Measurements from ENCODE around the gene HSP90B1. TPM values are rescaled to one million over a fixed set of nuclear protein-coding genes. Genes with fewer than 3 reads are reported as not detected.

The HSP90B1 gene
- total and polyA plus RNA-seq, 12 donors, result 203 to 1,021 (median 297) TPM

DNA sequence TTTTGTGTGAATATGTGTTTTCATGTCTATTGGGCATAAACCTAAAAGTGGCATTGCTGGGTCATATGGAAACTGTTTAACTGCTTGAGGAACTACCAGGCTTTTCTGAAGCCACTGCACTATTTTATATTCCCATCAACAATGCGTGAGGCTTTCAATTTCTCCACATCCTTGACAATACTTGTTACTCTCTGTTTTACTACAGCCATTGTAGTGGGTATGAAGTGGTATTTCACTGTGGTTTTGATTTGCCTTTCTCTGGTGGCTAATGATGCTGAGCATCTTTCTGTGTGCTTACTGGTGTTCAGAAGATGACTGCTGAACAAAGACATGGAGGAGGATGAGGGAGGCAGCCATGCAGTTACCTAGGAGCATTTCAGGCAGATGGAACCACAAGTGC is 22.3 kb downstream of the HSP90B1 start:
- ATAC-seq (no peak), DNase-seq (no peak)
- H3K27me3 ChIP-seq, result no peaks in the 10 kb centered on the region
- 37 to 40% methylated on average over 1 of the region's 1 CpG for WGBS, 2 donors
- H3K4me1 ChIP-seq, result peaks cover 3 to 26% (median 20%) of the 10 kb centered on the region in 9 donors
- H3K27ac ChIP-seq, result no peak overlapping the region
- intact Hi-C loops (cut with DNase I), result loop anchor here in 3 of 10 donors (10.0 kb wide), 2 partner anchors 142 to 152 kb away; no protein-coding TSS in a partner anchor
- no peak overlapping the region for H3K4me3 ChIP-seq
- H3K36me3 ChIP-seq, result peaks cover 0 to 79% (median 62%) of the 10 kb centered on the region in 9 donors
- TF ChIP-seq, protein P1, sequence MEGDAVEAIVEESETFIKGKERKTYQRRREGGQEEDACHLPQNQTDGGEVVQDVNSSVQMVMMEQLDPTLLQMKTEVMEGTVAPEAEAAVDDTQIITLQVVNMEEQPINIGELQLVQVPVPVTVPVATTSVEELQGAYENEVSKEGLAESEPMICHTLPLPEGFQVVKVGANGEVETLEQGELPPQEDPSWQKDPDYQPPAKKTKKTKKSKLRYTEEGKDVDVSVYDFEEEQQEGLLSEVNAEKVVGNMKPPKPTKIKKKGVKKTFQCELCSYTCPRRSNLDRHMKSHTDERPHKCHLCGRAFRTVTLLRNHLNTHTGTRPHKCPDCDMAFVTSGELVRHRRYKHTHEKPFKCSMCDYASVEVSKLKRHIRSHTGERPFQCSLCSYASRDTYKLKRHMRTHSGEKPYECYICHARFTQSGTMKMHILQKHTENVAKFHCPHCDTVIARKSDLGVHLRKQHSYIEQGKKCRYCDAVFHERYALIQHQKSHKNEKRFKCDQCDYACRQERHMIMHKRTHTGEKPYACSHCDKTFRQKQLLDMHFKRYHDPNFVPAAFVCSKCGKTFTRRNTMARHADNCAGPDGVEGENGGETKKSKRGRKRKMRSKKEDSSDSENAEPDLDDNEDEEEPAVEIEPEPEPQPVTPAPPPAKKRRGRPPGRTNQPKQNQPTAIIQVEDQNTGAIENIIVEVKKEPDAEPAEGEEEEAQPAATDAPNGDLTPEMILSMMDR (IDR thresholded peaks at IDR 0.05), result no peak
- no peaks in the 10 kb centered on the region for H3K9me3 ChIP-seq

DNA sequence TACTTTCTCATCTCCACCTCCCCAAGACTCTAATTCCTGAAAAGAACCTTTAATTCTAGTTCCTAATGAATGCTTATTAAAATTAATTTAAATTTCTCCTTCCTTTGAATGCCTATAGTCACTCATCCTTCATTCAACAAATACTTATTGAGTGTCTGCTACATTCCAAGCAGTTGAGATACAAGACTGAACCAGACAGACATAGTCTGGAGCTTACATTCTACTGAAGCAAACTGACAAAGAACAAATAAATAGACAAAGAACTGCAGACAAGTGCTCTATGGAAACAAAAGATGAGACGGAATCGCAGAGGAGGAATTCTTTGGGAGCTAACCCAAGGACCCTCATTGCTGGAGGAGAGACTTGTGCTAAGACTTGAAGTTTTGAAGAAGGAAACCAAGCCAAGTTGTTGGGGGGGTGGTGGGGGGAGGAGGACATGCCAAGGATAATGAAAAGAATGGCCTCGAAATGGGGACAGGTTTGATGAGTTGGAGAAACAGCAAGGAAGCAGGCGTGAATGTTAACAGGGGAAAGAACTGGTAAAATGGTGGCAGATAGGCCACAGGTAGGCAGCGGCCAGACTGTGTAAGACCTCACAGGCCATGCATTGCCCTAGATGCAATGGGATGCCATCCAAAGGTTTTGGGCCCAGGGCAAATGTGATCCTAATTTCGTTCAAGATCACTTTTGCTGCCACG is 25.8 kb downstream of the HSP90B1 start:
- no peak for DNase-seq
- ATAC-seq, result peak in 4 of 8 donors; percentile 2 to 42 (median 7)
- TF ChIP-seq, protein P1 (IDR thresholded peaks at IDR 0.05), result no peak
- H3K9me3 ChIP-seq, result no peaks in the 10 kb centered on the region
- peak overlapping the region; percentile 68 to 97 (median 88) for H3K4me3 ChIP-seq
- peaks cover 3 to 36% (median 21%) of the 10 kb centered on the region in 9 donors for H3K4me1 ChIP-seq
- no peaks in the 10 kb centered on the region for H3K27me3 ChIP-seq
- peaks cover 0 to 44% (median 28%) of the 10 kb centered on the region in 9 donors for H3K36me3 ChIP-seq
- intact Hi-C loops (cut with DNase I), result loop anchor here in 5 of 10 donors (1.0 to 10.0 kb wide), 6 partner anchors 13 to 149 kb away; partner anchors contain the start of genes HSP90B1 (in 2 of the 5) and HCFC2 (in 1 of the 5)
- WGBS, 2 donors, result 19 to 23% methylated on average over 7 of the region's 7 CpGs
- H3K27ac ChIP-seq, result peak overlapping the region; percentile 86 to 97 (median 95)

DNA sequence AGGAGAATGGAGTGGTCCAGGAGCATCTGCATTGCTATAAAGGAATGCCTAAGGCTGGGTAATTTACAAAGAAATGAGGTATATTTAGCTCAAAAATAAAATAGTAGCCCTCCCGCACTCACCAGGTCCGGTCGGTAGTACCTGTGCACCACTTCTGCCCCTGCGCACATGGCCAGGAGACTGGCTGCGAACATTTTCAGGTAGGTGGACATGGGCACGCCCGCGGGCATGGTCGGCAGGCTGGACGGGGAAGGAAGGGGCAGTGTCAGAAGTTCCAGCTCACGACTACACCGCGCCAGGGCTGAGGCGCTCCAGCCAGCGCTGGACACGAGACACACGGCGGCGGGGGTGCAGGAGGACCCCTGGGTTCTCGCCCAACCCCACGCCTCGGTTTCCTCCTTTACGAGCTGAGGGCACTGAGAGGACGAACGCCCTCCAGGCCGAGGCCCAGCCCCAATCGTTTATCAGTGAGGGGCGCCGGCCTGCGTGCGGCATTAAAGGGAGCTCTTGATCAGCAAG is 26.4 kb downstream of the HSP90B1 start:
- peaks cover 0 to 38% (median 22%) of the 10 kb centered on the region in 9 donors for H3K36me3 ChIP-seq
- H3K9me3 ChIP-seq, result no peaks in the 10 kb centered on the region
- TF ChIP-seq, protein P1 (IDR thresholded peaks at IDR 0.05), result no peak
- no peaks in the 10 kb centered on the region for H3K27me3 ChIP-seq
- H3K4me1 ChIP-seq, result peaks cover 3 to 36% (median 21%) of the 10 kb centered on the region in 9 donors
- DNase-seq (no peak), ATAC-seq (peak; percentile 35 to 79 (median 55))
- H3K27ac ChIP-seq, result peak overlapping the region; percentile 86 to 97 (median 95)
- H3K4me3 ChIP-seq, result peak overlapping the region; percentile 68 to 97 (median 88)
- intact Hi-C loops (cut with DNase I), result loop anchor here in 6 of 10 donors (1.0 to 10.0 kb wide), 7 partner anchors 9 to 148 kb away; partner anchors contain the start of genes HSP90B1 (in 3 of the 6), TDG (in 3 of the 6) and HCFC2 (in 1 of the 6)
- 0% methylated on average over 31 of the region's 31 CpGs for WGBS, 2 donors

DNA sequence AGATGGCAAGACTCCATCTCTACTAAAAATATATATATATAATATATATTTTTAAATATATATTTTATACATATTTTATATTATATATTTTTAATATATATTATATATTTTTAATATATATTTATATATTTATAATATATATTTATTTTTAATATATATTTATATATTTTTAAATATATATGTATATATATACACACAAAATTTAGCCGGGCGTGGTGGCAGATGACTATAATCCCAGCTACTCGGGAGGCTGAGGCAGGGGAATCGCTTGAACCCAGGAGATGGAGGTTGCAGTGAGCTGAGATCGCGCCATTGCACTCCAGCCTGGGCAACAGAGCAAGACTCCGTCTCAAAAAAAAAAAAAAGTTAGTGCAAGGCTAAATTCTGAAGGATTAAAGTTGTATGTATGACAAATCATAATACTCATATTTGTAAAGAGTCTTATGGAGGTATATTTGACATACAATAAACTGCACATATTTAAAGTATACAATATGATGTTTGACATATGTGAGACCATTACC is 27.7 kb downstream of the HSP90B1 start:
- Histone ChIP-seq H3K4me3 (peak overlapping the region in 9 of 10 donors; percentile 68 to 97 (median 89)), H3K9me3 (no peaks in the 10 kb centered on the region), H3K36me3 (peaks cover 0 to 25% (median 8%) of the 10 kb centered on the region in 9 donors), H3K27me3 (no peaks in the 10 kb centered on the region), H3K4me1 (peaks cover 3 to 36% (median 21%) of the 10 kb centered on the region in 9 donors), H3K27ac (peak overlapping the region; percentile 86 to 97 (median 95))
- intact Hi-C loops (cut with DNase I), result loop anchor here in 6 of 10 donors (1.0 to 10.0 kb wide), 7 partner anchors 7 to 147 kb away; partner anchors contain the start of genes HSP90B1 (in 3 of the 6), TDG (in 3 of the 6) and HCFC2 (in 1 of the 6)
- 90 to 91% methylated on average over 7 of the region's 7 CpGs for WGBS, 2 donors
- TF ChIP-seq, protein P1 (IDR thresholded peaks at IDR 0.05), result no peak
- no peak for DNase-seq
- ATAC-seq, result no peak

Measured in heart right ventricle (tissue), 16 donors.